Fibroblast of pulmonary artery (primary cell): ENCODE measurements around the gene S100A13.

Source experiments
- DNase-seq: peaks from one replicate; pipeline ENCODE4 v3.0.0-alpha.2; 2010; ENCODE audit warnings: low read depth
- H3K4me3 ChIP-seq: replicated peaks from 2 replicates; pipeline ENCODE4 v1.5.1; 2011; ENCODE audit warnings: low read depth, mild to moderate bottlenecking, control low read depth, low read length, moderate library complexity
- TF ChIP-seq, protein P1 (sequence below): IDR thresholded peaks from 2 replicates; pipeline ENCODE4 v1.5.1; 2011; ENCODE audit warnings: mild to moderate bottlenecking, control low read depth, low read length, inconsistent platforms; ENCODE audit errors: missing control alignments

S100A13 gene

DNA sequence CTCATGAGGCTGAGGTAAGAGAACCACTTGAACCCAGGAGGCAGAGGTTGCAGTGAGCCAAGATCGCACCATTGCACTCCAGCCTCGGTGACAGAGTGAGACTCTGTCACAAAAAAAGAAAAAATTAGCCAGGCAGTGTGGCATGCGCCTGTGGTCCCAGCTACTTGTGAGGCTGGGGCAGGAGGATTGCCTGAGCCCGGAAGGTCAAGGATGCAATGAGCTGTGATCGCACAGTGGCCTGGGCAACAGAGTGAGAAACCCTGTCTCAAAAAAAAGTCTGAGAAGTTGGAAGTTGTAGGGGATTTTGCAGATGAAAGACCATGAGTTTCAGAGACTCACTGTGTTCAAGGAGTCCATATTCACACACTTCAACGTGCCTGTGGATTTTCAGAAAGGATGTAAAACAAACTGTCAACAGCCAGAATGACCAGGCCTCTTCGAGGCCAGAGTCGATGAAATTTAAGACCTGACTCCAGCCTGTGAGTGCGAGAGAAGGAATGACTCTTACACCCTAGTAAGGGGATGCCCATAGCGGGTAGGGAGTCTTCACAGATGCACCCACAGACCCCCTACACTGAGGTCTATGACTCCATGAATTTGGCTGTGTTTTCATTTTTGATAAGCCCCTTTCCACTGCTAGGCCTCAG is 2.2 kb downstream of the S100A13 start:
- no peak overlapping the region for H3K4me3 ChIP-seq
- no peak for DNase-seq
- TF ChIP-seq, protein P1, sequence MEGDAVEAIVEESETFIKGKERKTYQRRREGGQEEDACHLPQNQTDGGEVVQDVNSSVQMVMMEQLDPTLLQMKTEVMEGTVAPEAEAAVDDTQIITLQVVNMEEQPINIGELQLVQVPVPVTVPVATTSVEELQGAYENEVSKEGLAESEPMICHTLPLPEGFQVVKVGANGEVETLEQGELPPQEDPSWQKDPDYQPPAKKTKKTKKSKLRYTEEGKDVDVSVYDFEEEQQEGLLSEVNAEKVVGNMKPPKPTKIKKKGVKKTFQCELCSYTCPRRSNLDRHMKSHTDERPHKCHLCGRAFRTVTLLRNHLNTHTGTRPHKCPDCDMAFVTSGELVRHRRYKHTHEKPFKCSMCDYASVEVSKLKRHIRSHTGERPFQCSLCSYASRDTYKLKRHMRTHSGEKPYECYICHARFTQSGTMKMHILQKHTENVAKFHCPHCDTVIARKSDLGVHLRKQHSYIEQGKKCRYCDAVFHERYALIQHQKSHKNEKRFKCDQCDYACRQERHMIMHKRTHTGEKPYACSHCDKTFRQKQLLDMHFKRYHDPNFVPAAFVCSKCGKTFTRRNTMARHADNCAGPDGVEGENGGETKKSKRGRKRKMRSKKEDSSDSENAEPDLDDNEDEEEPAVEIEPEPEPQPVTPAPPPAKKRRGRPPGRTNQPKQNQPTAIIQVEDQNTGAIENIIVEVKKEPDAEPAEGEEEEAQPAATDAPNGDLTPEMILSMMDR: no peak

DNA sequence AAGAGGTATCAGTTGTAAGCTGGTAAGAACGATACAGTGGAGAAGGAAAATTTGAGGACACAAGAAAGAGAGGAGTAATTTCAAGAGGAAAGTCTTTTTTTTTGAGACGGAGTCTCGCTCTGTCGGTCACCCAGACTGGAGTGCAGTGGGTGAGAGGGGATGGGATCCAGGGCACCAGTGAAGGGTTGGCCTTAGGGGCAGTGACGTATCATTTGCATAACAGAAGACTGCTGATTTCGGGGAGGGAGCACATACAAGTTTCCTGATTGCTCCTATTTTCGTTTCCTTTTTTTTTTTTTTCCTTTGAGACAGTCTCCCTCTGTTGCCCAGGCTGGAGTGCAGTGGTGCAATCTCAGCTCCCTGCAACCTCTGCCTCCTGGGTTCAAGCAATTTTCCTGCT is 4.2 kb downstream of the S100A13 start:
- H3K4me3 ChIP-seq: no peak overlapping the region
- TF ChIP-seq, protein P1: no peak
- no peak for DNase-seq

DNA sequence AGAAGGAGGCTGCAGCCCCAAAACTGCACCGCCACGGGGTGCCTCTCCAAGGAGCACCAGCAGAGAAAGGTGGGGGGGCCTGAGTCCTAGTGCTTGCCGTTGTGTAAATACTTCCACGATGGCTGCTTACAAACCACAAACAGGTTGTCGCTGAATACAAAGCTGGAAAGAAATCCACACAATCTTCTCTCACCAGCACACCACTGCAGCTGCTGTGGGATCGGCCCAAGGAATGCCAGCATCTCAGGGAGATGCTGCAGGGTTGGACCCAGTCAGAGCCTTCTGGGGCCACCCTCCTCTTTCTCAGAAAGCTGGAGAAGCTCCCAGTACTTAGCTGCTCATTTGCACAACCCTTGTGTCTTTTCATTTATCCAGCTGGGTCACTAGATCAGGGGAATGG is 8.1 kb downstream of the S100A13 start:
- no peak overlapping the region for H3K4me3 ChIP-seq
- DNase-seq: no peak
- TF ChIP-seq, protein P1: no peak

DNA sequence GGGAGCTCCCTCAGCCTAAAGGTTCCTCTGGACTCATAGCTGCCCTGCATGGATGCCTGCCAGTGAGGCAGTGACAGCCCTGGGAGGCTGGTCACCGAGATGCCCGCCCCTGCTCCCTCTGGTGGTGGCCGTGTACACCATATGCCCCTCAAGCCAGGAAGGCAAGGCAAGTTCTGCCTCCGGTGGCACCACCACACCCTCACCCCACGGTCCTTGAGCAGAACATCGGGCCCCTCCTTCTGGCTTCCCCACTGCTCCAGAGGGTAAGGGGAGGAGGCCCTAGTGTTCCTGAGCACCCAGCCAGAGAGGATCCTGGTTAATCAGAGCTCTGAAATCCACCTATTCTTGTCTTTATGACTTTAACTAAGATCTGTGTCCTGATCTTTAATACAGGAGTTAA is 9.6 kb downstream of the S100A13 start:
- TF ChIP-seq, protein P1: peak; percentile 52
- peak; percentile 51 for DNase-seq
- H3K4me3 ChIP-seq: no peak overlapping the region

DNA sequence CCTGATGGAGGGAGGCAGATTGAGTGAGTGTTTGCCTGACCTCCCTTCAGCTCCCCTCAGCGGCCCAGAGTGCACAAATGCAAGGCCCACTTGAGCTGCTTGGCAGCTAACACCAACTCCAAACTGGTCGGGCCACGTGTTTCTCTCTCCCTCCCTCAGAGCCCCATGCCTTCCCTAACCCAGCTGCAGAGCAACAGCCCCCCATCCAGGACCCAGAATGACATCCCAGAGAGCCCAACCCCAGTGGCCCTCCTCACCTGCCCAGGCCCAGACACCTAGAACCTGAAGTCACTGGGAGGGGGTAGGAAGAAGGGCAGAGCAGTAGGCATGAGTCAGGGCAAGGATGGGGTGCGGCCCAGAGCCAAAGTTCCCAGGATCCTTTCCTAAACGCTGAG is 10.4 kb downstream of the S100A13 start:
- no peak overlapping the region for H3K4me3 ChIP-seq
- TF ChIP-seq, protein P1: no peak
- no peak for DNase-seq

DNA sequence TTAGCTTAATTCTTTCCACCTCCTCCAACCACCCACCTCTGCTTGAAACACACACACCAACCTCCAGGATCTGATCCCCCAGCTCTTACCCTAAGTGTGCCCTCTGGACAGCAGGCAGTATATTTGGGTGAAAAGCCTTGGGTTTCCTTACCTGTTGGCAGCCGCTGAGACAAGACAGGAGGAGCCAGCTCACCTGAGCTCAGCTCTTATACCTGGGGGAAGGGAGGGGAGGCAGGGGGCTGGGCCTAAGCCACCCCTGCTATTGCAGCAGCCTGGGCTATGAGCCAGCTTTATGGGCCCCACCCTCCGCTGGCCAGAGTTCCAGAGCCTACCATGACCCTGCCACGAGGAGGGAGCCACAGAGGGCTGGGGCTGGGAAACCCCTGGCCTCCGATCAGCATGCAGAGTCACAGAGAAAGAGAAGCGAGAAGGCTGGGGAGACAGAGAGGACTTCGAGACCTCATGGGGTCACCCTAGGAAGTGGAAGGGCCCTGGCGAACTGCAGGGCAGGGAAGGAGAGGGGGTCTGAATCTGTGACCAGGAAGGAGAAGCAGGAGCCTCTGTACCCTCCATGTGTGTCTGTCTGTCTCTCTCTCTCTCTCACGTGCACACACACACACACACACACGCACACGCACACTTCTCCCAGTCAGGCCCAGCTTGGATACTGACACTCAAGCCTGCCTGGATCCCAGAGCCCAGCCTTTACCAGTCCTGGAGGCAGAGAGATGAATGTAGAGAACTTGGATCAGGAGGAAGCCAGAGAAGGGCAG is 11.0 kb downstream of the S100A13 start, which contains the start of gene S100A14:
TSS of gene S100A14 (minus strand) at position 182 of the 773 bp plus-strand sequence. CDS start 467 bp downstream, outside the sequence.
- H3K4me3 ChIP-seq: no peak within 1 kb of the TSS
- TF ChIP-seq, protein P1: no peak

More for the DNA sequence above, 11.0 kb downstream of the S100A13 start, which contains the start of gene S100A14:
- DNase-seq: no peak
